NCI-H187 (cell line): ENCODE results near the gene DCLRE1B.

Experiments
- DNase-seq, 2 experiments: peaks; one replicate each; lab custom pipeline; 2025; lab: John Stamatoyannopoulos, UW

DCLRE1B gene

DNA sequence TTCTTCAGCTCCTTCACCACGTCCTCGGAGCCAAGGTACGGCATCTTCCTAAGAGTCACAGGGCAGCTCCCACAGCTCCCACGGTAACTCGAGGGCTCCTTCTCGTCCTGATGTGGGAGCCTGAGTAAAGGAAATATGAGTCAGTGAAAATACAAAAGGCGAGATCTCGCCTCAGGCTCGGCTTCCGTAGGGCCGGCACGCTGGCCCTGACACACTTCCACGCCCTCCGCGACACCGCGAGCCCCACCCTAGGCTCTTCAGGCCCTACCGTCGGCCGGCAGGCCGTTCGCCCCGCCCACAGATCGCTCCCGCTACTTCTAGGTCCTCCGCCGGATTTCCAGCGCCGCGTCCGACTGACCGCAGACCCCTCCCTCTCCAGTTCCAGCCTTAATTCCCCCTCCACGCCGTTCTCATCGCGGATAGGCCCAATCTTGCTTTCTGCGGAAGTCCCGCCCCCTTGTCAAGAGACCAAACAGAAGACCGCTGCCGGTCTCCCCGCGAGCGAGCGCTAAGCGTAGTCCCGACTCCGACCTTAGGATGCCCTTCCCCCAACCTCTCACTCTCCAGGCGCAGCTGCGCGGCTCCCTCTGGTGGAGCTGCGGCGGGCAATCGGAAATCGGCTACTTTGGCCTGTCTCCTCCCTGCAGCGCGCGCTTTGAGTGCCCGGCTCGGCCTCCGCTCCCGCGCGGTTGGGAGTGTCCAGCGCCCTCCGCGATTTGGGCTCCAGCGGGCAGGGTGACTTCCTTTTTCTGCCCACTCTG, at the start of gene DCLRE1B, which contains the start of gene AP4B1:
Gene DCLRE1B, plus strand, starts transcription at position 653 of the 761 bp plus-strand sequence. CDS start 261 bp downstream, outside the sequence.
Gene AP4B1, minus strand, starts transcription at position 126 of the 761 bp plus-strand sequence. Its CDS starts 82 bp downstream, at position 44.
- peak; percentile 97 to 100 for DNase-seq

DNA sequence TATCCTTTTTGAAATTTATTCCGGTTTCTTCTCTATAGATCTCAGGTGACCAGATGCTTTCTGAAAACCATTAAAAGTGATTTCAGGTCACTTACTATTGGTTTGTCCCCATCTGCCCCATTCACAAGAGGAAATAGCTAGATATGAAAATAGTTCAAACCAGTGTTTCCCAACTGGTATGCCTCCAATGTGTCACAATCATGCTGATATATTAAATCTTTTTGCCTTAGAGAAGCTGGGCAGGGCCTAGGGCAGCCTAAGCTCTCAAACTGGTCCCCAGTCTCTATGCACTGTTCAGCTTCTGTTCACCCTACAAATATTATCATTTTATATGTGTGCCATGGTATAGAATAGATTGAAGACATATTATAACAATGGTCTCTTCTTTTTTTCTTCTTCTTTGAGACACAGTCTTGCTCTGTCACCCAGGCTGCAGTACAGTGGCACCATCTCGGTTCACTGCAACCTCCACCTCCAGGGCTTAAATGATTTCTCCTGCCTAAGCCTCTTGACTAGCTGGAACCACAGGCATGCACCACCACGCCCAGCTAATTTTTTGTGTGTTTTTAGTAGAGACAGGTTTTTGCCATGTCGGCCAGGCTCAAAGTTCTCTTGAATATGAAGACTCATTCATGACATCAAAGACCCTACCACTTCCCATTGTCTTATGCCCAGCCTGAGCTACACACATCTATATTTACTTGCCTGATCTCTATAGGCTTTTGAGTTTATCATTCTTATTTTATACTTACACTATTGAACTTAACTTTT, 49.3 kb upstream of the DCLRE1B start:
- no peak for DNase-seq

DNA sequence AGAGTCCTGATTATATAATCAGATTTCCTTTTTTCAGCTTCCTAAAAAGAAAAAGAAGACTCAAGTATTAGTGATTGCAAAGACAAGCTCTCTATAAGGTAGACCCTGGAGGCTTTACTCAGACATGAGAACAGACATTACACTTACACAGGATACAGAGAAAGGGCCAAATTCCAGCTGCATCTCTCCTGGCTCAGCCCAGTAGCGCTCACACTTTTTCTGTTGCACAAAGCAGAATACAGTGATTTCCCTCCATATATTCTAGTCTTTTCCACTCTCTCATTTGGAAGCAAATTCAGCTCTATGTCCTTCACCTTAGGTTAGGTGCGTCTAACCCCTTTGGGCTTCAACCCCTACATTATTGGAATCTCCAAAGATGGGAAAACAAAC, 48.7 kb upstream of the DCLRE1B start:
- no peak for DNase-seq

GRCh38 chr1:113857776-113858175, 47.4 kb upstream of the DCLRE1B start:
- DNase-seq = no peak

GRCh38 chr1:113858418-113858817, 46.7 kb upstream of the DCLRE1B start:
- no peak for DNase-seq

- DNase-seq = no peak
Measured at GRCh38 chr1:113858982-113859381, 46.1 kb upstream of the DCLRE1B start.

DNA sequence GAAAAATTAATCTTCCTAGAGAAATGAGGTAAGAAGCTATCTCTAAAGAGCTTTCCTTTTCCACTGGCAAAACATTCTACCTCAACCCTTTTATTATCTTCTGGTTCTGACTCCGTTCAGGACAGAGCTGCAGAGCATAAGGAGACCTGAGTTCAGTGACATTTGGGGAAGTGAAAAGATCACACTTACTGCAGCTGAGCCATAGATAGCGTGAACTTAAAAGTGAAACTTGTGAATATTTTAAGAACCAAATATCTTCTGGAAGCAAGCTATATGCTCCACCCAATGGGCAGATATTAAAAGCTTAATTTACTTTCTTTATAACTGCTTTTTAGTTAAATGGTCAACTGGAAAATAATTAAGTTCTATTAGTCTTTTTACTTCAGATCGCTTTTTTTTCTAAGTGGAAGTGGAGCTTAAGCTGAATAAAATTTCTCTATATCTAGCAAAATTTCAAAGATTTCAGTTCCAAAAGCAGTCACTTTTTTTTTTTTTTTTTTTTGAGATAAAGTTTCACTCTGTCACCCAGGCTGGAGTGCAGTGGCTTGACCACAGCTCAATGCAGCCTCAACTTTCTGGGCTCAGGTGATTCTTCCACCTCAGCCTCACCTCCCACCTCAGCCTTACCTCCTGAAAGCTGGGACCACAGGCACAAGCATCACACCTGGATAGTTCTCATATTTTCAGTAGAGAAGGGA, 45.5 kb upstream of the DCLRE1B start:
- DNase-seq = no peak

DNA sequence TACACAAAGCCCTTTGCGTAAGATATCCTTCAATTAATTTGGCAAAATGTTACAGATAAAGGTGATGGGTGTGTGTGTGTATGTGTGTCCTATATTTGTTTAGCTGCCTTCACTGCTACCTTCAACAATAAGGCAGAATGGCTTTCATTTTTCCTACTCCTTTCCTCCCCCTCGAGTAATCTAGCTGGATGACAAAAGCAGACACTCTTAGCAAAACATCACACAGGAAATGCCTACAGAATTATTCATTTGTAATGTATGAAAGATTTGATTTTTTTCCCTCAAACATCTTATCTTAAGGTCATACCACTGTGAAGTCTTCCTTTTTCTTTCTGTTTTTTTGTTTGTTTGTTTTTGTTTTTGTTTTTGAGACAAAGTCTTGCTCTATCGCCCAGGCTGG, 44.2 kb upstream of the DCLRE1B start:
- DNase-seq = no peak

- no peak for DNase-seq
Measured at GRCh38 chr1:113861641-113862040, 43.5 kb upstream of the DCLRE1B start.

GRCh38 chr1:113868387-113869083, 36.6 kb upstream of the DCLRE1B start:
- no peak for DNase-seq

- DNase-seq = no peak
Measured at GRCh38 chr1:113870778-113871177, 34.3 kb upstream of the DCLRE1B start.

DNA sequence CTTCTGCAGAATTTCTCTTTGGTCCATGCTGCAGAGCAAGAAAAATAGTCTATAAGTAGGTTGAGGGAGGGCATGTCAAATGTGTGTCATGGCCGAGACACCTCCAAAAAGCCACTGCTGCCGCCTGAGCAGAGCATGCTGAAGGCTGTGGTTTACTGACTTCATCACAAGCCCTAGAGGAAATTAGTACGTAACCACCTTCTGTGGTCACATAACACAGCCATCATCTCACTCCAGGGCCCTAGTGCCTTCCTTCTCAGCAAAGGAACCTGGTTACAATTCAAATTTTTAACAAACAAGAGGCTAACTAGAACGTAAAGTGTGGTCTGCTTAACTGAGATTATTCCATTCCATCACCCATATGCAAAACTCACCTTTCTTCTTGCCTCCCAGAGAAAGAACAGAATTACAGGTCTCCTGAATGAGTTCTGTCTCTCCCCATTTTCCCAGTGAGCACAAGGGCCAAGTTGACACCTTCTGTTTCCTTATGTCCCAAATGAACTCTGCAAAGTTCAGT, 33.5 kb upstream of the DCLRE1B start, which contains the start of gene PTPN22:
Gene PTPN22, minus strand, starts transcription at position 116 of the 517 bp plus-strand sequence.
- no peak for DNase-seq

- no peak for DNase-seq
Measured at GRCh38 chr1:113872219-113872935, 32.7 kb upstream of the DCLRE1B start.

DNA sequence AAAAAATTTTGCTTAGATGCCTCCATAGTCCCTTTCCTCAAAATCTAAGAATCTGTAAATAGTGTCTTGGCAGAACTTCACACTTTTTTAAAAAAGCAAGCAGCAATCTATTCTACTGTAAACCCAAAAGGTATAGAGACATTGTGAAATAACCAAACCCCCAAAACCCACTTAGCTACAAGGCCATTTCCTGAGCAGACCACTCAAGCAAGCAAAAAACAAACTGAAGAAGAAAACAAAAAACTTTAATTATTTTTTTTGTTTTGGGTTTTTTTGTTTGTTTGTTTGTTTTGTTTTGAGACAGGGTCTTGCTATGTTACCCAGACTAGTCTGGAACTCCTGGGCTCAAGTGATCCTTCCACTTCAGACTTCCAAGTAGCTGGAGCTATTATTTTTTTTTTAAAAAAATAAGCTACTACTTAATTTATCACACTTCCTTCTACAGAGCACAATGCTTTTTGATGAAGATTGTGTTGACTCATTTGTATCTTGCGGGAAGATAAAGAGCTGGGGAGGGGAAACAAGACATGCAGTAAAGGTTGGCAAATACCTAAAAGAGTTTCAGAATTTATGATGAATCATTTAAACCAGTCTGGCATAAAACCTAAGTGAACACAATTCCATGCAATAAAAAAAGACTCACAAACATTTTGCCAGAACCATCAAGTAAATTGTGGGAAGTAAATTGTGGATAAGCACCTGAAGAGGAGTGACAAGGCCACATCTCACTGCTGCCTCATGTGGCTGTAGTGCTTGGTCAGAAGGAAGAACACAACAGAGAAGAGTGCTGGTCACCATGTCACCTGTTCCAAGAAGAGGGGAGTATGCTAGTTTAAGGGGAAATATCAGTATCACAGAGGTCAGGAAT, 30.9 kb upstream of the DCLRE1B start:
- no peak for DNase-seq

DNA sequence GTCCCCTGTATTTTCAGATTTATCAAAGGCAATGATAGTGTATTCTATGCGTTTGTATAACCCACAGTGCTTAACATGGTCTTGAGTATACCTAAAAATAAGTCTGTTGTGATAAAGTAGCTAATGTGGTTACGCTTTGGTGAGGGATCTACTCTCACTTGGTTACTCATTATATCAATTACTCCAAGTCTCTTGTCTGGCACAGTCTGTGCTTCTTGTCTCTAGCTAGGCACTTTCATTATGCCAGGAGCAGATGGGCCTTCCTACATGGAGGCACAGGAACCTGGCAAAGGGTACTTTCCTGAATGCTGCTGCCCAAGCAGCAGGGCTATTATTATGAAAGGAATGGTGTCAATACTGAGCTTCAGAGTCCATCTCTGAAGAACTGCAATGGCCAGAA, 29.4 kb upstream of the DCLRE1B start:
- no peak for DNase-seq

- no peak for DNase-seq
Measured at GRCh38 chr1:113876176-113876575, 28.9 kb upstream of the DCLRE1B start.

- no peak for DNase-seq
Measured at GRCh38 chr1:113879739-113880038, 25.4 kb upstream of the DCLRE1B start.

GRCh38 chr1:113881661-113882060, 23.5 kb upstream of the DCLRE1B start:
- no peak for DNase-seq

DNA sequence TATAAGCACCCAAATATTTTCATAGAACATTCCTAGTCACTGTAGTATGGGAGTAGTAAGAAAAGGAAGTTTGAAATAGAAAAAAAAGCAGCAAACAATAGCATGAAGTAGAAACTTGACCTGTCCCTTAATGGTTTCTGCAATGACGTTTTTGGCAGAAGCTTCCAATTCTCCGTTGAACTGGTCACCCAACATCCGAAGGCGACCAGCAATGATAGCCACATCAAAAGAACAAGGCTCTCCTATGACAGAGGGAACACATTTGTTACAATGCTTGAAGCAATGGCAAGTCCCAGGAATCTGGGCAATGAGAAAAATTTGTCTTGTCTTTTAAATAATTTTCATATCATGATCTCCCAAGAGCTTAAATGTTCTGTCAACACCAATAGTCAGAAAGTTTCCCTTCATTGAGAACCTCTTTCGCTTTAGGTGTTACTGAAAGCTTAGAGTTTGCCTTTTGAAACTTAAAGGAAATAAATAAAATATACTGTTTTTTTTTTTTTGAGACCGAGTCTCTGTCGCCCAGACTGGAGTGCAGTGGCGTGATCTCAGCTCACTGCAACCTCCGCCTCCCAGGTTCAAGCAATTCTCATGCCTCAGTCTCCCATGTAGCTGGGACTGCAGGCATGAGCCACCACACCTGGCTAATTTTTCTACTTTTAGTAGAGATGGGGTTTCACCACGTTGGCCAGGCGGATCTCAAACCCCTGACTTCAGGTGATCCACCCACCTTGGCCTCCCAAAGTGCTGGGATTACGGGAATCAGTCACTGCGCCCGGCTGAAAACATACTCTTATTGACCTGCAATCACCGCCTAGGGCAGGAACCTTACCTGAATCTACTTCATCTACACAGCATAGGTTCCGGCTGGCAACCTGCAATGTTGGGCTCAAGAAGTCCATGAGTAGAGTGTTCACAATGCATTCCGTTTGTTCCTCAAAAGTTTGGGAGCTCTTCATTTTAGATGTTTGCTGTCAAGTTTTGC, 18.4 kb upstream of the DCLRE1B start:
- DNase-seq = no peak
